Peyer's patch (tissue), 4 donors: ENCODE measurements around the gene RNF41.
A peak's percentile ranks its signal among the peaks of the same experiment; 100 is the strongest.

ENCODE experiments used
- CTCF ChIP-seq, 6 experiments: fragments of 450-650 bp in 4 of 6; fragments of 200-600 bp in 2 of 6; sonication (generic) in 1 of 6; IDR thresholded peaks; one replicate each; pipeline ENCODE4 v1.5.1; 2017 to 2019; ENCODE audit warnings: antibody characterized with exemption in 6 of 6, mild to moderate bottlenecking in 3 of 6, moderate library complexity in 1 of 6
- POLR2A ChIP-seq, 2 donors: fragments of 450-650 bp; IDR thresholded peaks; one replicate each; pipeline ENCODE4 v1.5.1; 2017; ENCODE audit warnings: antibody characterized with exemption in 2 of 2, mild to moderate bottlenecking in 2 of 2, moderate library complexity in 2 of 2

- TF ChIP-seq CTCF (IDR thresholded peaks at IDR 0.05) (peak in 1 of 6 experiments; percentile 3), POLR2A (IDR thresholded peaks at IDR 0.05) (peak in 1 of 2 donors; percentile 16)
Measured at GRCh38 chr12:56189918-56190694, 31.6 kb downstream of the RNF41 start.
